HG02943 (cell line): ENCODE measurements around the gene THSD7B.

Experiments used
- ATAC-seq: cut with Tn5 transposase; IDR thresholded peaks from one replicate; pipeline ENCODE4 v1.9.1; 2021; ENCODE audit warnings: mild to moderate bottlenecking, low read depth, moderate library complexity; ENCODE audit not compliant: unreplicated experiment

THSD7B gene

GRCh38 chr2:137718786-137719185 is 953.4 kb downstream of the THSD7B start:
- no peak for ATAC-seq

GRCh38 chr2:137721733-137722132 is 956.4 kb downstream of the THSD7B start:
- ATAC-seq = no peak

GRCh38 chr2:137724912-137725311 is 959.6 kb downstream of the THSD7B start:
- no peak for ATAC-seq
